ACC112 (cell line): ENCODE data around the gene NEO1.

Source experiments
- H2AFZ ChIP-seq: fragments of 200-600 bp; sonication (generic); one replicate; pipeline ENCODE4 v1.6.0; 2017; ENCODE audit warnings: antibody characterized with exemption, low read length; ENCODE audit not compliant: unreplicated experiment
- H3K27ac ChIP-seq: fragments of 200-600 bp; sonication (generic); 2 replicates; pipeline ENCODE4 v1.5.1; 2014; ENCODE audit warnings: low read depth, mild to moderate bottlenecking, antibody characterized with exemption, low read length, moderate library complexity
- H3K27me3 ChIP-seq: fragments of 200-600 bp; sonication (generic); 2 replicates; pipeline ENCODE4 v1.6.1; 2014; ENCODE audit warnings: mild to moderate bottlenecking, antibody characterized with exemption, low read length, moderate library complexity, mixed read lengths; ENCODE audit not compliant: insufficient read depth
- H3K36me3 ChIP-seq: fragments of 200-600 bp; sonication (generic); 2 replicates; pipeline ENCODE4 v1.6.1; 2016; ENCODE audit warnings: mild to moderate bottlenecking, antibody characterized with exemption, low read length, moderate library complexity, mixed read lengths; ENCODE audit not compliant: insufficient read depth
- H3K4me1 ChIP-seq: fragments of 200-600 bp; sonication (generic); one replicate; pipeline ENCODE4 v1.6.1; 2016; ENCODE audit warnings: low read length, mixed read lengths; ENCODE audit not compliant: insufficient read depth, unreplicated experiment, control insufficient read depth
- H3K4me3 ChIP-seq: fragments of 200-600 bp; sonication (generic); 2 replicates; pipeline ENCODE4 v1.5.1; 2014; ENCODE audit warnings: mild to moderate bottlenecking, low read depth, low read length
- H3K79me2 ChIP-seq: fragments of 200-600 bp; sonication (generic); one replicate; pipeline ENCODE4 v1.6.0; 2016; ENCODE audit warnings: low read length; ENCODE audit not compliant: control insufficient read depth, unreplicated experiment, insufficient read depth

Gene NEO1

DNA sequence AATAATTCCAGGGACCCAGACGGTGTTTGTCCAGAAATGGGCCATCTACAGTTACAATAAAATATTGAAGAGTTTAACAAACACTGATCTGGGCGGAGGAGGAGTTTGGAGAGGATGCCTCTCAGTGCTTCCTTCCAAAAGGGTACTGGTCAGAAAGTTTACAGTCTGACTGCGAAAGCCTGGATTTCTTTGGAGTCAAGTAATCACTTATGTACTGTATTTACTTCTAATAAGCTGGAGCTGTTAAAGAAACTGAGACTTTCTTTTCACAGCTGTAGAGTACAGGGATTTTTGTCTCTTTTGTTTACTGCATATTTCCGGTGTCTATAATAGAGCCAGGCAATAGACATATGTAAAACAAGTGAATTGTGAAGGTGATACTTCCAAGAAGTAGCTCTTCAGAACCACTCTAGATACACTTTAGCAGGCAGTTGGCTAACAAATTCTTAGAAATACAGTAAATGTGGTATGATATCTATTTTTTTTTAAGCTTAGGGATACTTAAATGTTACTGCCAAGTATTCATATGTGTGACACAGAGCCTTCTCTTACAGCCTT lies 22.1 kb upstream of the NEO1 start:
- no peaks in the 10 kb centered on the region for H3K79me2 ChIP-seq
- H3K4me3 ChIP-seq, result no peak overlapping the region
- H2AFZ ChIP-seq, result no peak overlapping the region
- no peak overlapping the region for H3K27ac ChIP-seq
- no peaks in the 10 kb centered on the region for H3K4me1 ChIP-seq
- no peaks in the 10 kb centered on the region for H3K36me3 ChIP-seq
- H3K27me3 ChIP-seq, result peaks cover 59% of the 10 kb centered on the region

DNA sequence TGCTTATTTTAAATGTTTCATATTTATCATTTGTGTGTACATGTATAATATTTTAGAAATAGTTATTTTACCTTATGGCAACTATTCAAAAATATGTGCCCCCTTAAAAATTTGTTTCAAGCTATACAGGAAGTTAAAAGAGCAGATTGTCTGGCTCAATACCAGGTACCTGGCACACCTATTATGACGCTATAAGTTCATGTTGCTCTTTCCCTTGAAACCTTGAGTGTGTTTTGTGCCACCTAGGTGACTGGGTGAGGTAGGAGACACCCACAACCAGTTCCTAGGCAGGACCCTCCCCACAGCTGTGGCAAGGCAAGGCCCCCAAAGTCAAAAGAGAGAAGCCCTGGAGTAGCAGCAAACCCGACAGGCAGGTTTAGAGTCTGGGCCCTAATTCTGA lies 20.6 kb upstream of the NEO1 start:
- H3K79me2 ChIP-seq, result no peaks in the 10 kb centered on the region
- H3K27ac ChIP-seq, result no peak overlapping the region
- no peaks in the 10 kb centered on the region for H3K4me1 ChIP-seq
- peaks cover 59% of the 10 kb centered on the region for H3K27me3 ChIP-seq
- H3K4me3 ChIP-seq, result no peak overlapping the region
- no peaks in the 10 kb centered on the region for H3K36me3 ChIP-seq
- no peak overlapping the region for H2AFZ ChIP-seq

DNA sequence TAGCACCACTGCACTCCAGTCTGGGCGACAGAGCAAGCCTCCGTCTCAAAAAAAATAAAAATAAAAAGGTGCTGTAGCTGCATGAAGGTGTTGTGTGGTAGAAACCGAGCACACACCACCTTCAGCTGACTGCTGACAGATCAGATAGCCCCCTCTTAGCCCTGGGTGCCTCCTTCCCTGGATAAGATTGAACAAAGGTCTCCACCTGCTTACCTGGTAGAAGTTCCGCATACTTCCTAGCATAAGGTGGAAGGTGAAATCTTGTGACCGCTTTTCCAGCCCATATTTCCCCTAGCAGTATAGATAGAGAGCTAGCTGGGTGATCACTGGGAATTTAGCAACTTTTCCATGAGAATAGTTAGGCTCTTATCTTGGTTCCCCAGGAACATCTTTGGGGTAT lies 18.7 kb upstream of the NEO1 start:
- Histone ChIP-seq H3K27ac (no peak overlapping the region), H3K27me3 (peaks cover 55% of the 10 kb centered on the region), H3K79me2 (no peaks in the 10 kb centered on the region)

DNA sequence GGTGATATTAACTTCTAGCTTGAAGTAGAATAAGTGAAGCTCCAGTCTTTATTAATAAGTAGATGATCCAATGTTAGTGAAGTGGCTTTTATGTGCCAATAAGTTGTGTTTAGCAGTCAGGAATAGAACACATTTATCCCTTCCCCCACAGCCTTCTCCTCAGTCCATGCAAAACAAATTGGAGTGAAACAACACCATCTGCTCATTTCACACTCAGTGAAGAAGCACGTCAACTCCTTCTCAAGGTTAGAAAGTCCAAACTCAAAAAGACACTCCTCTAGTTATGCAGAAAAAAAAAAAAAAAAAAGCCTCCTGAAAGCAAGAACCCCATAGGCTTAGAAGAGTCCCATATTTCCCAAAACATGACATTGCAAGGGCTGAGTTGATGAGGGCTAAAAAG lies 18.0 kb upstream of the NEO1 start:
- H2AFZ ChIP-seq, result no peak overlapping the region
- H3K4me1 ChIP-seq, result no peaks in the 10 kb centered on the region
- H3K36me3 ChIP-seq, result no peaks in the 10 kb centered on the region
- H3K79me2 ChIP-seq, result no peaks in the 10 kb centered on the region
- peaks cover 53% of the 10 kb centered on the region for H3K27me3 ChIP-seq
- H3K4me3 ChIP-seq, result no peak overlapping the region
- no peak overlapping the region for H3K27ac ChIP-seq

More for the DNA sequence above, 18.7 kb upstream of the NEO1 start:
- Histone ChIP-seq H3K36me3 (no peaks in the 10 kb centered on the region), H3K4me1 (no peaks in the 10 kb centered on the region), H3K4me3 (no peak overlapping the region), H2AFZ (no peak overlapping the region)

DNA sequence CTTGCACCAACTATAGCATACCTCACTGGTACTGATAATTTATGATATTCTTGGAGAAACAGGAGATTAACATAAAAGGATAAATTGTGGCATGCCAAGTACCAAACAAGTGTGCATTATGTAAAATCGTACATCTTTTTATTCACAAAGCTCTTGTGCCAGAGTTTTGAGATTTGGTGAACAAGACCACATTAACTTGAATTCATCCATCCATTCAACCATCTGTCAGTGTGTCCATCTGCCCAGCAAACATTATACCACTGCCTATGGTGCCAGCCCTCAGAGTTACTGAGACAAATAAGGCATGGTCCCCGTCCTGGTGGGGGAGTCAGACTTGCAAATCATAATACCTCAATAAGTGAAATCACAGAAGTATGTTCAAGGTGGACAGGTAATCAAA lies 17.0 kb upstream of the NEO1 start:
- peaks cover 43% of the 10 kb centered on the region for H3K27me3 ChIP-seq
- no peak overlapping the region for H2AFZ ChIP-seq
- no peak overlapping the region for H3K4me3 ChIP-seq
- no peaks in the 10 kb centered on the region for H3K4me1 ChIP-seq
- H3K79me2 ChIP-seq, result no peaks in the 10 kb centered on the region
- no peaks in the 10 kb centered on the region for H3K36me3 ChIP-seq
- H3K27ac ChIP-seq, result no peak overlapping the region

DNA sequence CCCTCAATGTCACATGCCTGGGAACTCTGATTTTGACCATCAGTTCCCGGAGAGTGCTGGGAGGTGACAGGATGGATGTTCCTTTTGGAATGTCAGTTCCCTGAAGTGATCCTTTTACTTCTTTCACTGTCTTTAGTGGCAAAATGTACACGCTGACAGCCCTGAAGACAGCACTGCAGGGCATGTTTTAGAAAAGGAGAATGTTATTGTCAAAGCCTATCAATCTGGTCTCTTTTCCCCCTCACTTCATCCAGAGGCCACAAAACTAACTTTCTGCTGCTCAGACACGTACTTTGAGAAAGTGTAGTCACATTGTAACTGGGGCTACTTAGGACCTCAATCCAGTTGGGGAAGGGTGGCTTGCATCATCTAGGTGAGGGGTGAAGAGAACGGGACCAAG lies 14.0 kb upstream of the NEO1 start:
- Histone ChIP-seq H3K27ac (no peak overlapping the region), H3K27me3 (peaks cover 26% of the 10 kb centered on the region), H3K4me1 (no peaks in the 10 kb centered on the region), H3K4me3 (no peak overlapping the region), H3K36me3 (no peaks in the 10 kb centered on the region), H3K79me2 (no peaks in the 10 kb centered on the region), H2AFZ (no peak overlapping the region)

DNA sequence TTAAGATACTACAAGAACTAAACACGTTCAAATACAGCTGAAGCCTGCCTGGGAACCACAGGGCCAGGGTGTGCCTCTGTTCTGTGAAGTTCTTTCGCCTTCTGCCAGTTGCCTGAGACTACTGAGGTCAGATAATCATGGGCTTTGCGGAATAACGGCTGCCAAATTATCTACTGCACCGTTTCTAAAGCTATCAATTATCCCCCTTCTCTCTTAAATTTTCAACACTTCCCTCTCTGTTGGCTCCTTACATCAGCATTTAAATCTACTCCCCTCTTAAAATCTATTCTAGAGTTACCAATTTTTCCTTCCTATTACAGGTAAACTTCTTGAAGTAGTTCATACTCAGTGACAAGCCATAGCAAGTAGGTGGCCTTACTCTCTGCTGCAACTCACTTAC lies 6.2 kb upstream of the NEO1 start:
- Histone ChIP-seq H3K4me1 (no peaks in the 10 kb centered on the region), H3K27me3 (peaks cover 23% of the 10 kb centered on the region), H3K4me3 (no peak overlapping the region), H2AFZ (no peak overlapping the region), H3K27ac (no peak overlapping the region), H3K36me3 (no peaks in the 10 kb centered on the region), H3K79me2 (no peaks in the 10 kb centered on the region)

DNA sequence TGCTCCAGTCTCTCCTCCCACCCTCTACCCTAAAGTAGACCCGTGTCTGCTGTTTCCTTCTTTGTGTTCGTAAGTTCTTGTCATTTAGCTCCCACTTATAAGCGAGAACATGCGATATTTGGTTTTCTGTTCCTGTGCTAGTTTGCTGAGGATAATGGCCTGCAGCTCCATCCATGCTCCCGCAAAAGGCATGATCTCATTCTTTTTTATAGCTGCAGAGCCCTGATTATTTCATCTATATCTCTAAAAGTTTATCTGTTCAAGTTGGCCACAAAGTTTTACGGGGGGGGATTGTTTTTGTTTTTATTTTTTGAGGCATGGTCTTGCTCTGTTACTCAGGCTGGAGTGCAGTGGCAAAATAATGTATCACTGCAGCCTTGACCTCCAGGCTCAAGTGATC lies 4.4 kb upstream of the NEO1 start:
- Histone ChIP-seq H3K4me1 (no peaks in the 10 kb centered on the region), H3K27me3 (peaks cover 23% of the 10 kb centered on the region), H2AFZ (no peak overlapping the region), H3K4me3 (no peak overlapping the region), H3K79me2 (no peaks in the 10 kb centered on the region), H3K27ac (no peak overlapping the region), H3K36me3 (no peaks in the 10 kb centered on the region)

DNA sequence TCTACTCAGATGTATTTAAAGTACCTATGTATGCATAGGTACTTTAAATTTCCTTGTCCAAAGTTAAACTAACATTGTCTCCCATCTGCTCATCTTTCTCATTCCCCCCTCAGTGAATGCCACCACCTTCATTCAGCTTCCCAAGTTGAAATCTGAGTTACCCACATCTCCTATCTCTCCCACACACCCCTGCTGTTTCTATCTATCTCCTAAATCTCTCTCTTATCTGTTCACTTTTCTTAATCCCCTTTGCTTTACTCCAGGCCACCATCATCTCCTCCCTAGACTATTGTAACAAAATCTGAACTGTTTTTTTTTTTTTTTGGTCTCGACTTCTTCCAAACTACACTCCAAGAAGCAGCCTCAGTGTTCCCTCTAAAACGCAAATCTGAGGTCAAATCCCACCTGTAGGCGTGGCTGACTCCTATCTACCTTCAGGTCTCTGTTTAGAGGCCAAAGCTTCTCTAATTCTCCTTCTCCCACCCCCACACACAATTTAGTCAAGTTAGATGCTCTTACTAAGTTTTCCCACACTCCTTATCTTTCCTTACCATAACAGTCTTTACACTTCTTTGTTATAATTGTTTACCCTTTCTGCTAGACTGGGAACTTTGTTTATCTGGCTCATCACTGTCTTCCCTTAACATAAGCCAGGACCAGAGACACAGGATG lies 3.5 kb upstream of the NEO1 start:
- H3K36me3 ChIP-seq, result no peaks in the 10 kb centered on the region
- H3K79me2 ChIP-seq, result no peaks in the 10 kb centered on the region
- H3K4me3 ChIP-seq, result no peak overlapping the region
- H3K4me1 ChIP-seq, result no peaks in the 10 kb centered on the region
- no peak overlapping the region for H2AFZ ChIP-seq
- peaks cover 23% of the 10 kb centered on the region for H3K27me3 ChIP-seq
- no peak overlapping the region for H3K27ac ChIP-seq

DNA sequence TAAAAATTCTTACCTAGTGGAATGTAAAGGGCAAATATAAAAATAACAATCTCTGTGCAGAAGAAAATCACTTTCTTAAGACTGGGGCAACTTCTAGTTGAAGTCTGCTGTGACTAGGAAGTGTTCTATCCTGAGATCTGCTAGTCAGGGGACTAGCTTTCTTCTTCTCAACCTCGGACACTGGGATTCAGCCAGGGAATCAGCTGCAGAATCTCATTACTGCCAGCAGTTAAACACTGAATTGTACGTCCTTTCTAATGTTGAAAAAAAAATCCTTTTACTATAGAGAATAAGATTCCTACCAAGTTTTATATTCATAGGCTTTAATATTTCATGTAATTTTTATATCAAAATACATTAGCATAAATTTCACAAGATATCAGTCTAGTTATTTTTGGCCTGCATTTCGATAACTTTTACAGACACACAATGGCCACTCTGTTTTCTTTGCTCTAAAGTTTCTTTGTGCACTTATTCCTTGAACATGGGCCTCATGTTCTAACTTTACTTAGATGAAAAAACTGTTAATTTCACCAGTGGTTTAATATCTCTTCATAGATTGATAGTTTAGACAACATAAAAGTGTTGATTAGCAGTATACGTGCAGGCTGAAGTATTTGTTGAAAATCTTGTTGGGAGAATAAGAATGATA lies 2.6 kb upstream of the NEO1 start:
- Histone ChIP-seq H3K27me3 (peaks cover 23% of the 10 kb centered on the region), H2AFZ (no peak overlapping the region), H3K4me1 (no peaks in the 10 kb centered on the region), H3K36me3 (no peaks in the 10 kb centered on the region), H3K27ac (no peak overlapping the region), H3K79me2 (no peaks in the 10 kb centered on the region), H3K4me3 (no peak overlapping the region)
